Ovary (tissue), 3 donors: ENCODE data around the gene ACSS2.

ENCODE experiments used
- EP300 ChIP-seq: sonication (generic); formaldehyde crosslinking; IDR thresholded peaks from one replicate; pipeline ENCODE4 v1.6.1; 2017; ENCODE audit warnings: antibody characterized with exemption
- POLR2A ChIP-seq: fragments of 450-650 bp; IDR thresholded peaks from one replicate; pipeline ENCODE4 v1.6.1; 2017; ENCODE audit warnings: antibody characterized with exemption, mild to moderate bottlenecking, moderate library complexity
- TF ChIP-seq, protein P1 (sequence below), 3 donors: fragments of 450-650 bp in 2 of 3; fragments of 200-600 bp in 1 of 3; IDR thresholded peaks; one replicate each; pipeline versions ENCODE4 v1.5.1 to v1.8.0; 2016 to 2022; ENCODE audit warnings: antibody characterized with exemption in 3 of 3, mild to moderate bottlenecking in 1 of 3
- donor health status: DM: no; HTN: no; CAD: no.

DNA sequence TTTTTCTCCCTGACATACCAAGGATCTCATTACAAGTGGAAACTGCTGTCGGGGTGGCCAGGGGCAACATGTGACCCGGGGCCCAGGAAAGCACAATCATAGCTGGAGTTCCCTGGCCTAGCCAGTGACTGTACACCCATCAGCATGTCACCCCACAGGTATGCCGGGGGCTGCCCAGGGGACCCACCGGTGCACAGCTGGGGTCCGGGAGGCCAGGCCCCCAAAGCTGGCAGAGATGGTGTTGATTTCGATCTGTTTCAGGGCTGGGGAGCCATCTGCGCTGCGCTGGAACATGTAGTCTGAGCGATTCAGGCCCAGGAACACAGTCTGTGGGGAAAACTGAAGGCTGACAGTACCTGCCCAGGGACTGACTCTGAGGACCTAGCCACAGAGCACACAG, 65.9 kb downstream of the ACSS2 start:
- TF ChIP-seq, protein P1, sequence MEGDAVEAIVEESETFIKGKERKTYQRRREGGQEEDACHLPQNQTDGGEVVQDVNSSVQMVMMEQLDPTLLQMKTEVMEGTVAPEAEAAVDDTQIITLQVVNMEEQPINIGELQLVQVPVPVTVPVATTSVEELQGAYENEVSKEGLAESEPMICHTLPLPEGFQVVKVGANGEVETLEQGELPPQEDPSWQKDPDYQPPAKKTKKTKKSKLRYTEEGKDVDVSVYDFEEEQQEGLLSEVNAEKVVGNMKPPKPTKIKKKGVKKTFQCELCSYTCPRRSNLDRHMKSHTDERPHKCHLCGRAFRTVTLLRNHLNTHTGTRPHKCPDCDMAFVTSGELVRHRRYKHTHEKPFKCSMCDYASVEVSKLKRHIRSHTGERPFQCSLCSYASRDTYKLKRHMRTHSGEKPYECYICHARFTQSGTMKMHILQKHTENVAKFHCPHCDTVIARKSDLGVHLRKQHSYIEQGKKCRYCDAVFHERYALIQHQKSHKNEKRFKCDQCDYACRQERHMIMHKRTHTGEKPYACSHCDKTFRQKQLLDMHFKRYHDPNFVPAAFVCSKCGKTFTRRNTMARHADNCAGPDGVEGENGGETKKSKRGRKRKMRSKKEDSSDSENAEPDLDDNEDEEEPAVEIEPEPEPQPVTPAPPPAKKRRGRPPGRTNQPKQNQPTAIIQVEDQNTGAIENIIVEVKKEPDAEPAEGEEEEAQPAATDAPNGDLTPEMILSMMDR (IDR thresholded peaks at IDR 0.05), result no peak
- no peak for TF ChIP-seq EP300
- TF ChIP-seq POLR2A, result no peak
